AG10803 (cell line): Measurements from ENCODE around the gene CD177.
A peak's percentile ranks its signal among the peaks of the same experiment; 100 is the strongest.

Experiments
- DNase-seq: peaks from one replicate; pipeline ENCODE4 v3.0.0; 2010; ENCODE audit warnings: low read depth
- H3K4me3 ChIP-seq: 2 replicates; pipeline ENCODE4 v1.5.1; 2011; ENCODE audit warnings: mild to moderate bottlenecking, low read length, control low read depth
- TF ChIP-seq, protein P1 (sequence below): conservative IDR thresholded peaks from 2 replicates; pipeline ENCODE4 v1.5.1; 2011; ENCODE audit warnings: mild to moderate bottlenecking, low read length, control low read depth, inconsistent platforms

CD177 gene, protein sequence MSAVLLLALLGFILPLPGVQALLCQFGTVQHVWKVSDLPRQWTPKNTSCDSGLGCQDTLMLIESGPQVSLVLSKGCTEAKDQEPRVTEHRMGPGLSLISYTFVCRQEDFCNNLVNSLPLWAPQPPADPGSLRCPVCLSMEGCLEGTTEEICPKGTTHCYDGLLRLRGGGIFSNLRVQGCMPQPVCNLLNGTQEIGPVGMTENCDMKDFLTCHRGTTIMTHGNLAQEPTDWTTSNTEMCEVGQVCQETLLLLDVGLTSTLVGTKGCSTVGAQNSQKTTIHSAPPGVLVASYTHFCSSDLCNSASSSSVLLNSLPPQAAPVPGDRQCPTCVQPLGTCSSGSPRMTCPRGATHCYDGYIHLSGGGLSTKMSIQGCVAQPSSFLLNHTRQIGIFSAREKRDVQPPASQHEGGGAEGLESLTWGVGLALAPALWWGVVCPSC

DNA sequence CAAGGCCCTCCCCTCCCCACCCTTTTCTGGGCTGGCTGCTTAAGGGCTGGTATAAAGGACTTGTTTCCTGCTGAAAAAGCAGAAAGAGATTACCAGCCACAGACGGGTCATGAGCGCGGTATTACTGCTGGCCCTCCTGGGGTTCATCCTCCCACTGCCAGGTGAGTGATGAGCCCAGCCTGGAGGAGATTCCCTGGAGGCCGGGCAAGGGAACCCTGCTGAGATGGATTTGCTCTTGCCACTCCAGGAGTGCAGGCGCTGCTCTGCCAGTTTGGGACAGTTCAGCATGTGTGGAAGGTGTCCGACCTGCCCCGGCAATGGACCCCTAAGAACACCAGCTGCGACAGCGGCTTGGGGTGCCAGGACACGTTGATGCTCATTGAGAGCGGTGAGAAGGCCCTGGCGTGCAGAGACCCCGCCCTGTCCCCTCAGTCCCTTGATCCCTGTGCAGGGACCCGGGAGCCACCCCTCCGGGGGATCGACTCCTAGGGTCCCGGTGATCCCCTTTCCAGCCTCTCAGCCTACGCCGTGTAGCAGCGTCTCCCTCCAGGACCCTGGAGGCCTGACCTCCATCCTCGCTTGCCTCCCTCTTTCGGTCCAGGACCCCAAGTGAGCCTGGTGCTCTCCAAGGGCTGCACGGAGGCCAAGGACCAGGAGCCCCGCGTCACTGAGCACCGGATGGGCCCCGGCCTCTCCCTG, at the start of gene CD177:
CD177 (plus strand) TSS at position 81 of the 699 bp plus-strand sequence; CDS start at position 110, 29 bp downstream.
- DNase-seq: no peak
- TF ChIP-seq, protein P1, sequence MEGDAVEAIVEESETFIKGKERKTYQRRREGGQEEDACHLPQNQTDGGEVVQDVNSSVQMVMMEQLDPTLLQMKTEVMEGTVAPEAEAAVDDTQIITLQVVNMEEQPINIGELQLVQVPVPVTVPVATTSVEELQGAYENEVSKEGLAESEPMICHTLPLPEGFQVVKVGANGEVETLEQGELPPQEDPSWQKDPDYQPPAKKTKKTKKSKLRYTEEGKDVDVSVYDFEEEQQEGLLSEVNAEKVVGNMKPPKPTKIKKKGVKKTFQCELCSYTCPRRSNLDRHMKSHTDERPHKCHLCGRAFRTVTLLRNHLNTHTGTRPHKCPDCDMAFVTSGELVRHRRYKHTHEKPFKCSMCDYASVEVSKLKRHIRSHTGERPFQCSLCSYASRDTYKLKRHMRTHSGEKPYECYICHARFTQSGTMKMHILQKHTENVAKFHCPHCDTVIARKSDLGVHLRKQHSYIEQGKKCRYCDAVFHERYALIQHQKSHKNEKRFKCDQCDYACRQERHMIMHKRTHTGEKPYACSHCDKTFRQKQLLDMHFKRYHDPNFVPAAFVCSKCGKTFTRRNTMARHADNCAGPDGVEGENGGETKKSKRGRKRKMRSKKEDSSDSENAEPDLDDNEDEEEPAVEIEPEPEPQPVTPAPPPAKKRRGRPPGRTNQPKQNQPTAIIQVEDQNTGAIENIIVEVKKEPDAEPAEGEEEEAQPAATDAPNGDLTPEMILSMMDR: no peak

DNA sequence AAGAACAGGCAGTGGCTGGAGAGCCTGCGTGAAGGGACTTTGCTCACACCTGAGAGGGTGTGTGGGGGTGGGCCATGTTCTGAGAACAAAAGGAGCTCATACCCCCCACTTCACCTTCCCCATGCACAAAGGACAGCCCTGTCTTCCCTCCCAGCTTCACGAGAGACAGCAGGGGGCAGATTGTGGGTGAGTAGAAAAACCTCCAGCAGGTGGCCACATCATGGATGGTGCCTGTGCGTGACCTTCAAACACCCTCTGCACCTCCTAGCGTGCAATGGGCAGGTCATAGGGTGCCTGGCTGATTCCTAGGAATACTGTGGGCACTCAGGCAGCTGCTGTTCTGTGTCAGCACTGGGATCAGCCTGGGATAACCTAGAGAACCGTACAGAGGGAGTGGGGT, 47.8 kb upstream of the CD177 start:
- no peak overlapping the region for H3K4me3 ChIP-seq
- TF ChIP-seq, protein P1: 0 out of 2 replicates have a peak, but pooled peaks have one; percentile 7
- DNase-seq: no peak

More for the DNA sequence above, at the start of gene CD177:
- no peak within 1 kb of the TSS for H3K4me3 ChIP-seq

DNA sequence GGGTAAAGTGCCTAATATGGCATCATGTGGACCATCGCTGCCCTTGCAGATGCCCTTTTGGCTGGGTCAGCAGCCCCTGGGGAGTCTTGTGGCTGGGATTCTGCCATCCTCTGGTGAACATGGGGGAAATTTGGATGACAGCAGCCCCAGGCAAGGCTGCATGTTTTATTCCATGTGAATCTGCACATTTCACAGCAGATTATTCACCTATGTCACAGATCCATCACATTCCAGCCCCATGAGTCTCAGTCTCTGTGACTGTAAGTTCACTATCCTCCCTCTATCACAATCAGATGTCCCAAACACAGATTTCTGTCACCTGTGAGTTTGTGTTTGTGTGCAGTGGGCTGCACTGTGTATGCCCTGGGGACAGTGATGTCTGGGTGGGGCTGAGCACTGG, 47.4 kb upstream of the CD177 start:
- peak; percentile 30 for DNase-seq
- TF ChIP-seq, protein P1: no peak
- no peak overlapping the region for H3K4me3 ChIP-seq

DNA sequence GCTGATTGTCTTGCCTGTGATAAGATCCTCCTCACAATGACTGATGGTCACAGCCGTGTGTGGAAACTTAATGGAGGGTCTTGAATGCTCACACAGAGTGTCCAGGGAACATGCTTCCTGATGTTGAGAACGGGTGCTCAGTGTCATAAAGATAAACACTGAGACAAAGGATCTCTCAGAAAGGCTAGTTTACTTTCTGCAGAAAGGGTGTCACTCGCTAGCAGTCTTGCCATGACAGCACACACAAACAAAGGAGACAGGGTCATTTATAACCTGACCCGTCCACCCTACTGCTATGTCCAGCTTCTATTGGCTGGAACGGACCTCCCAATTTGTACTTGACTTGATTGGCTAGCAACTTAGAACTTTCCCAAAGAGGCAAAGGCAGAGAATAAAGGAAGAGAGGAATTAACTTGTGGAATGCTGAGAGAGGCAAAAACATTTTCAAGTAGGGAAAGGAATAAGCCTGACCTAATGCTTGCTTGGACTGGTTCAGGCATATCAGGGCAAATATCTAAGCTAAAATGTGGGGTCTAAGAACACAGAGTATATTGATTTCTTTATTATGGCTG, 45.2 kb upstream of the CD177 start:
- H3K4me3 ChIP-seq: no peak overlapping the region
- no peak for DNase-seq
- TF ChIP-seq, protein P1: no peak

DNA sequence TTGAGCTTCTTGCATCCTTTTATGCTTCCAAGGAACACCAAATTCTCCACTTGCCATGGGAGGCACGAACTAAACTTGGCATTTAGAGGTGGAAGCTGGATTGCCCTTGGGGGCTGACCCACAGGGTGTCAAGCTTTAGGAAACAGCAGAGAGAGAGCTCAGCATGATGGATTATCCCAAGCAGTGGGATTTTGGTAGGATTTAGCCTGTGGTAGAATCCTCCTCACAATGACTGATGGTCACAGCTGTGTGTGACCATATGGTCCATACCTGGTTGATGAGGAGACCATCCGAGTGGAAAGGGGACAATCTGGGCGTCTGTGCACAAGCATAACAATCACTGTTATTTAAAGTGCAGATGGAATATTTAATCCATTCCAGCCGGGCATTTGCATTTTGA, 44.0 kb upstream of the CD177 start:
- TF ChIP-seq, protein P1: no peak
- DNase-seq: no peak
- H3K4me3 ChIP-seq: no peak overlapping the region

DNA sequence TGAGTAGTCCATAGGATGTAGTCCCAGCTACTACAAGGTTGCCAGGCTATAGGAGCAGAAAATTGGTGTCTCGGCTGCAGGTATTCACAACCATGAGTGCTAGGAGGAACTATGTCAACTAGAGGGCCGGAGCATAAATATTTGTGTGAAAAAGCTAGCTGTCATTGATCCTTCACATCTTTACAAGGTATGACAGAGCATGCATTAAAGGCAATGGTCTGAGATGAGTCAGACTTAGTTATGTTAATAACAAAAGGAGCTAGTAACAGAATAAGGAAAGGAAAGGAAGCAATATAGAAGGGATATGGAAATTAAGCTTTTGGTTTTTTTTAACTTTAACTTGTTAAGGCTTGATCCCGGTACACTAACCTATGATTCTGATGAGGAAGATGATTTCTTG, 43.3 kb upstream of the CD177 start:
- no peak overlapping the region for H3K4me3 ChIP-seq
- no peak for DNase-seq
- TF ChIP-seq, protein P1: no peak
